Adrenal gland (tissue), 12 donors: ENCODE data around the gene PCDH17. TPM values are rescaled to one million over a fixed set of nuclear protein-coding genes. Genes with fewer than 3 reads are reported as not detected.

Source experiments
- DNase-seq, 7 donors: peaks; one replicate each; pipeline ENCODE4 v3.0.0-alpha.2; 2019 to 2020
- H3K27ac ChIP-seq, 5 donors: fragments of 200-600 bp; sonication (generic) in 4 of 5; 1 replicate in 3 of 5; 2 replicates in 2 of 5; pipeline versions ENCODE4 v1.5.1 to v1.8.0; 2016 to 2020; ENCODE audit warnings: mild to moderate bottlenecking in 1 of 5
- H3K27me3 ChIP-seq: fragments of 200-600 bp; 2 replicates; pipeline ENCODE4 v1.8.0; 2021
- H3K36me3 ChIP-seq, 2 donors: fragments of 200-600 bp; replicated peaks in 1 of 2; 1 replicate in 1 of 2; 2 replicates in 1 of 2; pipeline versions ENCODE4 v1.5.1 to v1.8.0; 2018 to 2022
- H3K4me1 ChIP-seq, 2 donors: fragments of 200-600 bp; replicated peaks in 1 of 2; 1 replicate in 1 of 2; 2 replicates in 1 of 2; pipeline versions ENCODE4 v1.5.1 to v1.8.0; 2018 to 2021
- H3K4me3 ChIP-seq, 4 donors: fragments of 200-600 bp; sonication (generic) in 3 of 4; one replicate each; pipeline ENCODE4 v1.5.1; 2016 to 2018
- H3K9me3 ChIP-seq, 3 donors: fragments of 200-600 bp; sonication (generic) in 1 of 3; replicated peaks in 1 of 3; 1 replicate in 2 of 3; 2 replicates in 1 of 3; pipeline versions ENCODE4 v1.5.1 to v1.8.0; 2016 to 2021
- CTCF ChIP-seq, 6 experiments: fragments of 450-650 bp in 4 of 6; fragments of 200-600 bp in 2 of 6; sonication (generic) in 1 of 6; IDR thresholded peaks; 1 replicate in 5 of 6; 2 replicates in 1 of 6; pipeline versions ENCODE4 v1.5.1 to v1.8.0; 2016 to 2021; ENCODE audit warnings: antibody characterized with exemption in 6 of 6, mild to moderate bottlenecking in 2 of 6, moderate library complexity in 1 of 6
- POLR2A ChIP-seq, 2 donors: fragments of 450-650 bp; IDR thresholded peaks; one replicate each; pipeline ENCODE4 v1.6.1; 2017; ENCODE audit warnings: antibody characterized with exemption in 2 of 2, mild to moderate bottlenecking in 2 of 2, moderate library complexity in 1 of 2
- WGBS, 4 donors: extraction: QIAGEN DNeasy Blood & Tissue Kit in 2 of 4; methylation state at CpG; one replicate each; pipeline versions ENCODE4 v1.1.5 to v1.1.7; 2013 to 2017; 5-methylcytosine and 5-hydroxymethylcytosine counted together
- intact Hi-C, 2 donors: fragments of 100-400 bp; cut with DNase I; formaldehyde crosslinking; loops; one replicate each; pipeline versions ENCODE4 v1.14.1 to v1.15.0; 2022 to 2023
- polyA plus RNA-seq, 3 donors: library from polyadenylated mRNA; stranded (reverse); fragments of 200-250 nt in 2 of 3; fragments of 350-450 nt in 1 of 3; fragmentation: Illumina TruSeq in 1 of 3; extraction: RNeasy Lipid Tissue Mini Kit (QIAGEN cat#74804) in 1 of 3; gene quantifications; one replicate each; pipeline ENCODE4 v1.2.3, GENCODE V29; 2013 to 2014
- total RNA-seq, 9 donors: library from RNA; depleted of rRNA in 4 of 9; stranded (reverse); fragments of >200 nt in 4 of 9; fragments of 120-200 nt in 1 of 9; fragmentation: NEBNext Ultra II Directional in 1 of 9; extraction: Animal tissue kit (Norgen Biotek cat#: 25700) in 1 of 9; gene quantifications; one replicate each; pipeline versions ENCODE4 v1.1.0 to v1.2.4, GENCODE V29; 2013 to 2023
- donor health status: healthy with polysubstance abuse.
- donor health status: Bipolar disorder and iron deficiency.
- donor health status: DM: yes; HTN: yes; CAD: no.
- donor health status: DM: no; HTN: no; CAD: no.
- donor health status: DM: no; HTN: no; CAD: no.
- donor health status: DM: yes; HTN: yes; CAD: no.

Gene PCDH17
- total and polyA plus RNA-seq, 12 donors = 0.47 to 12.3 (median 5.3) TPM

- WGBS, 4 donors = 65 to 82% (median 69%) methylated on average over 2 of the region's 2 CpGs
- TF ChIP-seq POLR2A (IDR thresholded peaks at IDR 0.05) (no peak), CTCF (IDR thresholded peaks at IDR 0.05) (no peak)
These were observed 40.6 kb downstream of the PCDH17 start for GRCh38 chr13:57672168-57672567.

GRCh38 chr13:57673197-57673596 lies 41.7 kb downstream of the PCDH17 start:
- Histone ChIP-seq H3K27me3 (no peaks in the 10 kb centered on the region), H3K27ac (no peak overlapping the region), H3K4me1 (no peaks in the 10 kb centered on the region), H3K9me3 (no peaks in the 10 kb centered on the region), H3K36me3 (no peaks in the 10 kb centered on the region), H3K4me3 (no peak overlapping the region)
- 68 to 81% (median 74%) methylated on average over 2 of the region's 2 CpGs for WGBS, 4 donors
- TF ChIP-seq CTCF (IDR thresholded peaks at IDR 0.05) (no peak), POLR2A (IDR thresholded peaks at IDR 0.05) (no peak)
- no peak for DNase-seq
- intact Hi-C loops = no loop called here

More at GRCh38 chr13:57672168-57672567, 40.6 kb downstream of the PCDH17 start:
- Histone ChIP-seq H3K27ac (no peak overlapping the region), H3K9me3 (no peaks in the 10 kb centered on the region), H3K27me3 (no peaks in the 10 kb centered on the region), H3K4me3 (no peak overlapping the region), H3K36me3 (no peaks in the 10 kb centered on the region), H3K4me1 (no peaks in the 10 kb centered on the region)
- no peak for DNase-seq
- intact Hi-C loops = no loop called here

- Histone ChIP-seq H3K27me3 (no peaks in the 10 kb centered on the region), H3K27ac (no peak overlapping the region), H3K36me3 (no peaks in the 10 kb centered on the region), H3K4me1 (no peaks in the 10 kb centered on the region), H3K4me3 (no peak overlapping the region), H3K9me3 (no peaks in the 10 kb centered on the region)
- TF ChIP-seq POLR2A (IDR thresholded peaks at IDR 0.05) (no peak), CTCF (IDR thresholded peaks at IDR 0.05) (no peak)
- 70 to 80% (median 76%) methylated on average over 2 of the region's 2 CpGs for whole genome bisulfite sequencing, 4 donors
- no peak for DNase-seq
- intact Hi-C loops = no loop called here
These were observed 44.0 kb downstream of the PCDH17 start for GRCh38 chr13:57675526-57675925.

GRCh38 chr13:57680609-57681008 lies 49.1 kb downstream of the PCDH17 start:
- Histone ChIP-seq H3K4me1 (no peaks in the 10 kb centered on the region), H3K36me3 (no peaks in the 10 kb centered on the region), H3K9me3 (no peaks in the 10 kb centered on the region), H3K27me3 (no peaks in the 10 kb centered on the region), H3K27ac (no peak overlapping the region), H3K4me3 (no peak overlapping the region)
- TF ChIP-seq POLR2A (IDR thresholded peaks at IDR 0.05) (no peak), CTCF (IDR thresholded peaks at IDR 0.05) (no peak)
- intact Hi-C loops = no loop called here
- no peak for DNase-seq
- 73 to 82% (median 77%) methylated on average over 1 of the region's 1 CpG for WGBS, 4 donors
